BLaER1 treated with 17β-estradiol and CSF1 and Interleukin-3, amounts not matched to agents 10 nM and 100 nM (cell line): ENCODE measurements around the gene CBX2.
A peak's percentile ranks its signal among the peaks of the same experiment; 100 is the strongest.

Experiments used
- H3K27ac ChIP-seq, 11 experiments: shearing (Covaris generic); formaldehyde crosslinking; 2 replicates each; pipeline ENCODE4 v1.8.1; 2022
- H3K27me3 ChIP-seq, 11 experiments: shearing (Covaris generic); formaldehyde crosslinking; 2 replicates each; pipeline ENCODE4 v1.8.1; 2022
- H3K36me3 ChIP-seq, 11 experiments: shearing (Covaris generic); formaldehyde crosslinking; 2 replicates each; pipeline ENCODE4 v1.8.1; 2022
- H3K4me1 ChIP-seq, 10 experiments: shearing (Covaris generic); formaldehyde crosslinking; 2 replicates each; pipeline ENCODE4 v1.8.1; 2022
- H3K4me2 ChIP-seq, 11 experiments: shearing (Covaris generic); formaldehyde crosslinking; 2 replicates each; pipeline ENCODE4 v1.8.1; 2022
- H3K4me3 ChIP-seq, 10 experiments: shearing (Covaris generic); formaldehyde crosslinking; 2 replicates each; pipeline ENCODE4 v1.8.1; 2022
- H3K9ac ChIP-seq, 11 experiments: shearing (Covaris generic); formaldehyde crosslinking; 2 replicates each; pipeline ENCODE4 v1.8.1; 2022
- H3K9me3 ChIP-seq, 11 experiments: shearing (Covaris generic); formaldehyde crosslinking; replicated peaks in 1 of 11; 2 replicates each; pipeline ENCODE4 v1.8.1; 2022
- H4K20me1 ChIP-seq, 11 experiments: shearing (Covaris generic); formaldehyde crosslinking; 2 replicates each; pipeline ENCODE4 v1.8.1; 2022
- Cebpa-rat ChIP-seq, 11 experiments: shearing (Covaris generic); IDR thresholded peaks; 2 replicates each; pipeline ENCODE4 v1.8.1; 2022

CBX2 gene

DNA sequence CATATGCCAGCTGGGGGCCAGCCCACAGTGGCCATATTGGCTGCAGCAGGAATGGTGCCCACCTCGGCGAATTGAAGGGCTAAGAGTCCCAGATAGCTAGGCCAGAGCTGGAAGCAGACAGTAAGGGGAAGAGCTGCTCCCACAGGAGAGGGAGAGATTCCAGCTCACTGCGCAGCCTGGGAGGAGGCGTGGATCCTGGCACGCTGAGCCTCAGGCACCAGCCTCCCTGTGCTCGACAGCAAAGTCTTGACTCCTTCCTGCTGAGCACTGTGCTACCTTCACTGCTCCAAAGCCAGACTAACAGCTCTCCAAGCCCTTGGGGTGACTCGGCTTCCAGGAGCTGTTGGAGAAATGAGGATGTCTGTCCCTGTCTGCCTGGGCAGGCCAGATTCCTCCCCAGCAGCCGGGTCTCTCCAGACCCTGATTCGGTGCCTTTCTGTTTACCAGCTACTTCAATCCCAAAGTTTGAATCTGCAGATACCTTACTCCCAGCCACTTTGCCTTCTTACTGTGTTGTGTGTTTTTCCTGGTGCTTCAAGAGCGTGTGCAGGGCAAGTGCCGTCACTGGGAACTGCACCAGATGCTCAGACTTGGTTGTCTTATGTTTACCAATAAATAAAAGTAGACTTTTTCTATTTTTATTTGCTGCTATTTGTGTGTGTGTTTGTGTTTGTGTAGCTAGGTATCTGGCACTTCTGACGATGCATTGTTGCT is 9.1 kb downstream of the CBX2 start:
- Histone ChIP-seq H3K4me1 (peaks cover 18 to 32% (median 25%) of the 10 kb centered on the region in 10 experiments), H3K9ac (no peak overlapping the region), H3K4me3 (no peak overlapping the region), H3K36me3 (peaks cover 16 to 50% (median 46%) of the 10 kb centered on the region in 11 experiments; a peak in 21 of 22 replicates), H4K20me1 (peaks cover 0 to 100% (median 97%) of the 10 kb centered on the region in 11 experiments; a peak in 18 of 22 replicates), H3K4me2 (no peak overlapping the region), H3K27ac (no peak overlapping the region), H3K27me3 (peaks cover 57 to 72% (median 68%) of the 10 kb centered on the region in 11 experiments), H3K9me3 (no peaks in the 10 kb centered on the region)
- no peak for TF ChIP-seq Cebpa-rat (IDR thresholded peaks at IDR 0.05)

DNA sequence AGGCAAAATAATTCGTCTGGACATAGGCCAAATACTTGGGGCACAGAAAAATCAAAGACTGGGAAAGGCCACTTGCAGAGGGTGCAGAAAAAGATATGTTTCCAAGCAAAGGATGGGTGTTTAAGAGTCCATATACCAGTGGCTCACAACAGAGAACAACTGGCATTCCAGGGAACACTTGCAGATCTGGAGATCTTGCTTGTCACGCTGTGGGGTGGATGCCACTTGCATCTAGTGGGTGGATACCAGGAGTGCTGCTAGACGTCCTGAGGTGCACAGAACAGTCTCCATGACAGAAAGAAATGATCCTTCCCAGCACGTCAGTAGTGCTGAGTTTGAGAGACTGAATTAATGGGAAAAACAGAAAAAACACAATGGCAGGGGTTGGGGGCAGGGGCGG is 10.5 kb downstream of the CBX2 start:
- no peak for TF ChIP-seq Cebpa-rat (IDR thresholded peaks at IDR 0.05)
- Histone ChIP-seq H3K36me3 (peaks cover 16 to 41% (median 33%) of the 10 kb centered on the region in 11 experiments; a peak in 21 of 22 replicates), H3K4me1 (peaks cover 14 to 28% (median 20%) of the 10 kb centered on the region in 10 experiments; a peak in 19 of 20 replicates), H4K20me1 (peaks cover 3 to 99% (median 97%) of the 10 kb centered on the region in 11 experiments; a peak in 20 of 22 replicates), H3K27me3 (peaks cover 71 to 86% (median 81%) of the 10 kb centered on the region in 11 experiments), H3K4me2 (no peak overlapping the region), H3K27ac (no peak overlapping the region), H3K9ac (no peak overlapping the region), H3K9me3 (no peaks in the 10 kb centered on the region), H3K4me3 (no peak overlapping the region)

DNA sequence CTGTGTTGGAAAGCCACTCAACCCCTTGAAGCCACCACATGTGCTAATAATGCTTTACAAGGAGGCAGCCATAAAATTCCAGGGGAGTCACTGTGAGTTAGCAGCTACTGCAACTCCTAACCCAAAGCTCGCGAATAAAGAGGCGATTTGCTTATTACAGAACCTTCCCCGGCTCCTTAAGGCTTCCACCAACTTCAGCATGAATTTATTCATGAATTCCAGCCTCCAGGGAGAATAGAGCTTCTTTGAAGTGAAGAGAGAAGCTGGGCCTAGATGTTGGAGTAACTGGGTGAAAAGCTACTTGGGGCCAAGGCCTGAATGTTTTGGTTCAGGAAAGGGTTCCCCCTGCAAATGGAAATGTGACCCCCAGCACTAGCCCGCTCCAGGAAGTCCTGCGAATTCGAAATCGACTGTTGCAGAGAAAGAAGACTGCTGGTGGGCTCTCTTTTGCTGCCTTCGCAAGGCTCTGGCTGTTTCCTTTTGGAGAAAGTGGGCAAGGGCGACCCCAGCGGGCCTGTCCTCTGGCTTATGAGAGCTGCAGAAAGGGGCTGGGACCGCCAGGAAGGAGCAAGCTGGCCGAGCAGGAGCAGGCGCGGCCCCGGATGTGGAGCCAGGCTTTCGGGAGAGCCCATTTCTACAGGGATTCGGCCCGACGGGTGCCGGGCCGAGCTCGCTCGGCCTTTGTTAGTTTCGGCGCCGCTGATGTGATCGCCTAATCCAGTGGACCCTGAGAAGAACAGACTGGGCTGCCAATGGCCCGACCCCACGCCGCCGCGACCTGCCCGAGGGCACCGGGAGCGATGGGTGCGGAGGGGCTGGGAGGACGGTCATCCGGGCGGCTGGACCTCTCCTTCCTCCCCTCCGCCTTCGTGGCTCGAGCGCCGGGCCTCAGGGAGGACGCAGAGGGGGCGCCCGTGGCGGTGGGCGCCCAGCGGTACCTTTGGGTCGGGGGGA is 11.3 kb downstream of the CBX2 start:
- H3K4me3 ChIP-seq, result peak overlapping the region in 5 of 10 experiments; percentile 13 to 34 (median 25); a peak in 5 of 20 replicates
- H3K4me1 ChIP-seq, result peaks cover 14 to 30% (median 20%) of the 10 kb centered on the region in 10 experiments; a peak in 19 of 20 replicates
- H4K20me1 ChIP-seq, result peaks cover 7 to 99% (median 96%) of the 10 kb centered on the region in 11 experiments; a peak in 20 of 22 replicates
- H3K9ac ChIP-seq, result peak overlapping the region in 1 of 11 experiments; percentile 25; a peak in 1 of 22 replicates
- no peaks in the 10 kb centered on the region for H3K9me3 ChIP-seq
- H3K36me3 ChIP-seq, result peaks cover 10 to 39% (median 25%) of the 10 kb centered on the region in 11 experiments; a peak in 21 of 22 replicates
- H3K27me3 ChIP-seq, result peaks cover 78 to 94% (median 89%) of the 10 kb centered on the region in 11 experiments
- no peak overlapping the region for H3K27ac ChIP-seq
- TF ChIP-seq Cebpa-rat (IDR thresholded peaks at IDR 0.05), result no peak
- peak overlapping the region; percentile 2 to 65 (median 52); a peak in 21 of 22 replicates for H3K4me2 ChIP-seq

DNA sequence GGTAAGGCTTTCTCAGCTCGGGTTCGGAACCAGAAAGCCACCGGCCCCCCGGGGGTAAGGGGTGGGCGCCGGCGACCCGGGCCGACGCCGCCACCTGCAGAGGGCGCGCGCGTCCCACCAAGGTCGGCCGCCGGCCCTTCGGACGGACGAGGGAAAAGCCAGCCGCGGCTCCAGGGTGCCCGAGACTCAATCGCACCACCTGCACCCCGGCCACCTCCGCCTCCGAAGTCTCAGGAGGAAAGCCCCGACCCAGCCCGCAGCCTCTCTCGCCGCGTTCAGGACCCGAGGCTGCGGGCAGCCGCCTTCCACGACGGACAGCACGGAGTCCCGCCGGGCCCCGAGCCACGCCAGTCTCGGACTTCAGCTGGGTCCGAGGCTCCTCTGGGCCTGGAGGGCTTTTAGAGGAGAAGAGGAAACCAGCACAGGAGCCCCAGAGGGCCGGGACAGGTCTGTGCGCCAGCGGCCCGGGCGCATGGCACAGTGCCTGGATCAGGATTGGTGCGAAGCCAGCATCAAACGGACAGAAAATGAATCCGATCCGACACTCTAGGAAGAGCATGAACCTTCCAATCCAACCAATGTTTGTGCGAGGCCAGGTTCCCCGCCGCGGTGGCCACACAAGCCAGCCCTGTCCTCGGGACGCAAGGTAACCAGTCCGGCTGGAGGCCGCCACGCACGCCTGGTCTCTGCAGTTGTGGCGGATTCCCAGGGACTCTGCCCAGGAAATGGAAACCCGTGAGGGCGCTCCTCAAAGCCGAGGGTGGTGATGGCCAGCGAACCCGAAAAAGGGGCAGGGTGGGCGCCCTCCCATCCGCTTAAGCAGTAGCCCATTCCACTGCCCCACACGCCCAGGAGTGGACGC is 12.2 kb downstream of the CBX2 start:
- Histone ChIP-seq H3K36me3 (peaks cover 9 to 39% (median 24%) of the 10 kb centered on the region in 11 experiments), H3K9ac (peak overlapping the region in 1 of 11 experiments; percentile 25; a peak in 1 of 22 replicates), H3K27me3 (peaks cover 78 to 99% (median 94%) of the 10 kb centered on the region in 11 experiments), H3K4me2 (peak overlapping the region; percentile 2 to 65 (median 52); a peak in 21 of 22 replicates), H3K27ac (no peak overlapping the region), H3K4me3 (peak overlapping the region in 7 of 10 experiments; percentile 3 to 34 (median 13); a peak in 6 of 20 replicates), H3K4me1 (peaks cover 14 to 34% (median 24%) of the 10 kb centered on the region in 10 experiments; a peak in 19 of 20 replicates), H4K20me1 (peaks cover 11 to 99% (median 96%) of the 10 kb centered on the region in 11 experiments; a peak in 20 of 22 replicates), H3K9me3 (no peaks in the 10 kb centered on the region)
- no peak for TF ChIP-seq Cebpa-rat (IDR thresholded peaks at IDR 0.05)

DNA sequence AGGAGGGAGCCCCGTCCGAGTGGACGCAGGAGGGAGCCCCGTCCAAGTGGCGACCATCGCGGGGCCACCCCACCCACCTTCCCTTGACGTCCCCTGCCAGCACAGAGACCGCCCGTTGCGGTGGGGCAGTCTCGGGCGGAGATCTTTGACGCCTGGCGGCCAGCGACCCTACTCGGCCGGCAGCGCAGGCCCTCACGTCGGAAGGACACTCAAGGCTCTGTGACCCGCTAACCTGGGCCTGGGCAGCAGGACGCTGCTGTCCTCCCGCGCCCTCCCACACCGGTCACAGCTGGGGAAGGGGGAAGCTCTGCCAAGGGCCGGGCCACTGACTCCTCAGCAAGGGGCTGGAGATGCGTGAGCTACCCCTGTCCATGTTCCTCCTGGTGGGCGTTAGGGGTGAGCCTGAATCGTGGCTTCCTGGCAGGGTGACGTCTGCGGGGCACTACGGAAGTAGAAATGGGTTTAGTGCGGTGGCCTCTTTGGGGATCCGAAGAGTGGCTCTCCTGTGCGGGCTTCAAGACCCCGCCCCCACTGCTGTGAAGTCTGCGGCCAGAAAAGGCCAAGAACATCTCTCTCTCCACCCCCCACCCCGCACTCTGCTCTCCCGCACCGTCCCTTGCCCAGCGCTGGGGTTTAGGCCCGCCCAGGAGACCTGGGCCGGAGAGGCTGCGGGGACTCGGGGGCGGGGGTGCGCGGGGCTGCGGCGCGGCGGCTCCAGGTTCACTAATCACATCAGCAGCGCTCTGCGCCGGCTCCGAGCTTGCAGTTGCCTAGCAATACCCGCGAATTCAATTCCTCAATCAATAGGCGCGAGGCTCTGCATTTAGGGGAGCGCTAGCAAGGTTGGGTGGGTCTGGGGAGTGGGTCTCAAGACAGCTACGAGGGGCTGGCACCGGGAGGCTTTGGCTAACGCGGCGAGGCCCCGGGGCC is 13.1 kb downstream of the CBX2 start:
- no peak for TF ChIP-seq Cebpa-rat (IDR thresholded peaks at IDR 0.05)

DNA sequence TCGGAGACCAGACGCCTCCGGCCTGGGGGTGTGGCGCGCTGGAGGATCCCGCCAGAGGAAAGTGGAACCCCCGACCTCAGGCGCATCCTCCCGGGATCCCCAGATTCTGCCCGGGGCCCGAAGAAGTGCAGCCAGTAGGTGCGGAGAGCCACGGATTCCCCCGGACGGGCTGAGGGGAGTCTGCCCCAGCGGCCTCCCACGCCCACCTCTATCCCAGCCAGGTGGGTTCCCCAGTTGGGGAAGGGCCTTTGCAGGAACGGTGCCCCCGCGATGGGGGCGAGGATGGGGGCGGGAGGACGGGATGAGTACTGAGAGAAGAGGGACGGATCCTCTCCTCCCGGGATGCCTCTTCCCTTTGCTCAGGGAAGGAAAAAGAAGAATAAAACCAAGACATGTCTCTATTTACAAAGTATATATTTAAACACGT is 13.8 kb downstream of the CBX2 start:
- peaks cover 73 to 89% (median 80%) of the 10 kb centered on the region in 11 experiments for H3K27me3 ChIP-seq
- H3K36me3 ChIP-seq, result peaks cover 8 to 25% (median 16%) of the 10 kb centered on the region in 11 experiments; a peak in 21 of 22 replicates
- H4K20me1 ChIP-seq, result peaks cover 11 to 96% (median 87%) of the 10 kb centered on the region in 11 experiments; a peak in 20 of 22 replicates
- 0 out of 20 replicates have a peak overlapping the region, but pooled peaks of 1 of the 10 experiments have one; percentile 27 for H3K4me3 ChIP-seq
- no peak for TF ChIP-seq Cebpa-rat (IDR thresholded peaks at IDR 0.05)
- no peak overlapping the region for H3K27ac ChIP-seq
- no peak overlapping the region for H3K9ac ChIP-seq
- H3K4me2 ChIP-seq, result peak overlapping the region in 5 of 11 experiments; percentile 16 to 57 (median 42); a peak in 4 of 22 replicates
- no peaks in the 10 kb centered on the region for H3K9me3 ChIP-seq
- H3K4me1 ChIP-seq, result peaks cover 23 to 44% (median 33%) of the 10 kb centered on the region in 10 experiments

More for the DNA sequence above, 13.1 kb downstream of the CBX2 start:
- H3K9me3 ChIP-seq, result no peaks in the 10 kb centered on the region
- peaks cover 8 to 32% (median 18%) of the 10 kb centered on the region in 11 experiments; a peak in 21 of 22 replicates for H3K36me3 ChIP-seq
- H3K4me1 ChIP-seq, result peaks cover 20 to 41% (median 30%) of the 10 kb centered on the region in 10 experiments
- H3K27me3 ChIP-seq, result peaks cover 78 to 96% (median 87%) of the 10 kb centered on the region in 11 experiments
- H3K4me2 ChIP-seq, result peak overlapping the region in 9 of 11 experiments; percentile 9 to 57 (median 34); a peak in 12 of 22 replicates
- H3K9ac ChIP-seq, result no peak overlapping the region
- H4K20me1 ChIP-seq, result peaks cover 11 to 97% (median 93%) of the 10 kb centered on the region in 11 experiments; a peak in 20 of 22 replicates
- H3K4me3 ChIP-seq, result peak overlapping the region in 4 of 10 experiments; percentile 3 to 27 (median 21); a peak in 2 of 20 replicates
- no peak overlapping the region for H3K27ac ChIP-seq
